ENCODE measurements around the gene SLC26A5. TPM values are rescaled to one million over a fixed set of nuclear protein-coding genes. Genes with fewer than 3 reads are reported as not detected.

Gene SLC26A5
- total and polyA plus RNA-seq, 8 donors, result 0.08 to 4.6 (median 0.52) TPM; not detected in 2

- Histone ChIP-seq H3K27me3 (no peaks in the 10 kb centered on the region), H3K36me3 (peaks cover 0 to 12% (median 4%) of the 10 kb centered on the region in 4 donors), H3K9me3 (no peaks in the 10 kb centered on the region), H3K4me1 (peaks cover 34 to 80% (median 64%) of the 10 kb centered on the region in 4 donors), H3K4me3 (peak within 1 kb of the TSS; percentile 72 to 93 (median 90)), H3K27ac (peak within 1 kb of the TSS; percentile 87 to 93 (median 90))
- DNase-seq, result peak; percentile 84 to 96
- 0 to 2% (median 1%) methylated on average over 25 of the region's 25 CpGs for WGBS, 5 donors
- intact Hi-C loops (cut with DNase I; ENCODE audit: low total_unique reads), result no loop called here
- TF ChIP-seq POLR2A (IDR thresholded peaks at IDR 0.05) (peak in 1 of 4 donors; percentile 13), CTCF (IDR thresholded peaks at IDR 0.05) (no peak), POLR2AphosphoS5 (IDR thresholded peaks at IDR 0.05) (peak; percentile 43 to 81 (median 59))
These were observed 98.3 kb downstream of the SLC26A5 start, which contains the start of gene PSMC2 for GRCh38 chr7:103347507-103348267. PSMC2 (plus strand) TSS chr7:103347643; CDS start chr7:103347712, 69 bp downstream.

GRCh38 chr7:103346396-103346795, 99.6 kb downstream of the SLC26A5 start:
- DNase-seq, result no peak
- intact Hi-C loops (cut with DNase I; ENCODE audit: low total_unique reads), result no loop called here
- peaks cover 34 to 81% (median 66%) of the 10 kb centered on the region in 4 donors for H3K4me1 ChIP-seq
- H3K36me3 ChIP-seq, result peaks cover 0 to 11% (median 5%) of the 10 kb centered on the region in 4 donors
- H3K4me3 ChIP-seq, result no peak overlapping the region
- no peak overlapping the region for H3K27ac ChIP-seq
- TF ChIP-seq CTCF (IDR thresholded peaks at IDR 0.05) (no peak), POLR2A (IDR thresholded peaks at IDR 0.05) (no peak), POLR2AphosphoS5 (IDR thresholded peaks at IDR 0.05) (no peak), EP300 (IDR thresholded peaks at IDR 0.05) (no peak)
- no peaks in the 10 kb centered on the region for H3K27me3 ChIP-seq
- WGBS, 5 donors, result 88 to 97% (median 92%) methylated on average over 5 of the region's 5 CpGs
- H3K9me3 ChIP-seq, result no peaks in the 10 kb centered on the region

- 5 to 16% (median 8%) methylated on average over 19 to 43 of the region's 43 CpGs for WGBS, 5 donors
- H3K4me3 ChIP-seq, result peak within 1 kb of the TSS; percentile 80 to 95 (median 84)
- intact Hi-C loops (cut with DNase I; ENCODE audit: low total_unique reads), result no loop called here
- peak; percentile 77 to 92 (median 90) for TF ChIP-seq POLR2AphosphoS5 (IDR thresholded peaks at IDR 0.05)
- no peak for TF ChIP-seq EP300 (IDR thresholded peaks at IDR 0.05)
- TF ChIP-seq POLR2A (IDR thresholded peaks at IDR 0.05), result peak in 2 of 4 donors; percentile 13 to 55
- no peak for TF ChIP-seq CTCF (IDR thresholded peaks at IDR 0.05)
- peak within 1 kb of the TSS; percentile 78 to 92 (median 86) for H3K27ac ChIP-seq
- H3K36me3 ChIP-seq, result peaks cover 6 to 25% (median 23%) of the 10 kb centered on the region in 4 donors
- peak; percentile 85 to 97 for DNase-seq
- H3K4me1 ChIP-seq, result peaks cover 27 to 74% (median 53%) of the 10 kb centered on the region in 4 donors
- H3K27me3 ChIP-seq, result no peaks in the 10 kb centered on the region
- H3K9me3 ChIP-seq, result no peaks in the 10 kb centered on the region
These were observed 101.4 kb downstream of the SLC26A5 start, which contains the start of gene DNAJC2 for GRCh38 chr7:103344453-103345149. DNAJC2 (minus strand) TSS chr7:103344767; CDS start chr7:103344622, 145 bp downstream.

GRCh38 chr7:103343758-103344452, 102.1 kb downstream of the SLC26A5 start:
- H3K27ac ChIP-seq, result peak overlapping the region; percentile 78 to 92 (median 86)
- peak in 1 of 2 donors; percentile 62 for DNase-seq
- TF ChIP-seq EP300 (IDR thresholded peaks at IDR 0.05) (no peak), POLR2A (IDR thresholded peaks at IDR 0.05) (no peak), CTCF (IDR thresholded peaks at IDR 0.05) (no peak), POLR2AphosphoS5 (IDR thresholded peaks at IDR 0.05) (no peak)

More at GRCh38 chr7:103343758-103344452, 102.1 kb downstream of the SLC26A5 start:
- Histone ChIP-seq H3K4me1 (peaks cover 20 to 67% (median 46%) of the 10 kb centered on the region in 4 donors), H3K36me3 (peaks cover 12 to 32% (median 30%) of the 10 kb centered on the region in 4 donors), H3K27me3 (no peaks in the 10 kb centered on the region), H3K9me3 (no peaks in the 10 kb centered on the region), H3K4me3 (peak overlapping the region; percentile 80 to 95 (median 84))
- WGBS, 5 donors, result 0 to 2% (median 1%) methylated on average over 26 of the region's 26 CpGs
- intact Hi-C loops (cut with DNase I; ENCODE audit: low total_unique reads), result no loop called here

Measured in stomach (tissue), 9 donors.